ENCODE results near the gene CGREF1. TPM values are rescaled to one million over a fixed set of nuclear protein-coding genes. Genes with fewer than 3 reads are reported as not detected.

Gene CGREF1
- total and polyA plus RNA-seq, 3 donors from 2014 or later: 6.6 to 11.1 (median 7.4) TPM

DNA sequence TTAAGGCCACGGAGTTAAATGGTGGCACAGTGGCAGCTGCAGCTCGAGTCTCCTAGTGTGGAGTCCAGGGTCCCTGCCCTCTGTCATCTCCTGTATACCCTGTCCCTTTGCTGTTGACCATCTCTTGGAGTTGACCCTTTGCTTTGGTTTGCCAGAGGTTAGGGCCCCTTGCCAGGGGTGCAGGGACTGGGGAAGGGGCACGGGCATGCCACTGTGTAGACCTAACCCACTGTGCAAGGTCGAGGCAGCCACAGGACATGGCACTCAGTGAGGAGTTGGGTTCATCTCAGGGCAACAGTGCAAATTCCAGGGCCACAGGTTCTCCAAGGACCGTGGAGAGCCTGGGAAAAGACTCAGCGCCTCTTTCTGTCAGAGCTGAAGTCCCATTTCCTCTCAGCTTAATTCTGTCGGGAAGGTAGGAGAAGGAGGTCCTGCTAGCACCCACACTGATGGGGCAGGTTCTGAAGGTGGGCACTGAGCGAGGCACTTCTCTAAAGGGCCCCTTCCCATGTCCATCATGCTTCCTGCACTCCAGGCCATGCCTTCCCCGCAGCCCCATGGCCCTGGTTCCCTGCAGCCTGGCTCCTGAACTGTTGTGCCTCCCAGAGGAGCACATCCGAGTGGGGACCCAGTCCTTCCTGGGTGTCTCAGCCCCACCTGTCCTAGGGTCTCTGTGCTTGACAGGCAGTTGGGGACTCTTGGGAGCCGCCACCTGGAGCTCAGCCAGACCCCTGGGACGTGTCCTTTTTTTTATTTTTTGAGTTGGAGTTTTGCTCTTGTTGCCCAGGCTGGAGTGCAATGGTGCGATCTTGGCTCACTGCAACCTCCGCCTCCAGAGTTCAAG lies 29.6 kb downstream of the CGREF1 start:
- Histone ChIP-seq H3K27ac (no peak overlapping the region), H3K9me3 (no peaks in the 10 kb centered on the region), H3K36me3 (ENCODE audit: low read depth, missing control alignments) (no peaks in the 10 kb centered on the region), H3K27me3 (no peaks in the 10 kb centered on the region), H3K4me1 (peaks cover 13% of the 10 kb centered on the region), H3K4me3 (no peak overlapping the region)
- TF ChIP-seq, protein P1, sequence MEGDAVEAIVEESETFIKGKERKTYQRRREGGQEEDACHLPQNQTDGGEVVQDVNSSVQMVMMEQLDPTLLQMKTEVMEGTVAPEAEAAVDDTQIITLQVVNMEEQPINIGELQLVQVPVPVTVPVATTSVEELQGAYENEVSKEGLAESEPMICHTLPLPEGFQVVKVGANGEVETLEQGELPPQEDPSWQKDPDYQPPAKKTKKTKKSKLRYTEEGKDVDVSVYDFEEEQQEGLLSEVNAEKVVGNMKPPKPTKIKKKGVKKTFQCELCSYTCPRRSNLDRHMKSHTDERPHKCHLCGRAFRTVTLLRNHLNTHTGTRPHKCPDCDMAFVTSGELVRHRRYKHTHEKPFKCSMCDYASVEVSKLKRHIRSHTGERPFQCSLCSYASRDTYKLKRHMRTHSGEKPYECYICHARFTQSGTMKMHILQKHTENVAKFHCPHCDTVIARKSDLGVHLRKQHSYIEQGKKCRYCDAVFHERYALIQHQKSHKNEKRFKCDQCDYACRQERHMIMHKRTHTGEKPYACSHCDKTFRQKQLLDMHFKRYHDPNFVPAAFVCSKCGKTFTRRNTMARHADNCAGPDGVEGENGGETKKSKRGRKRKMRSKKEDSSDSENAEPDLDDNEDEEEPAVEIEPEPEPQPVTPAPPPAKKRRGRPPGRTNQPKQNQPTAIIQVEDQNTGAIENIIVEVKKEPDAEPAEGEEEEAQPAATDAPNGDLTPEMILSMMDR (IDR thresholded peaks at IDR 0.05): no peak
- no peak for TF ChIP-seq POLR2A (IDR thresholded peaks at IDR 0.05)
- whole genome bisulfite sequencing, 2 donors: 88 to 93% methylated on average over 14 of the region's 14 CpGs
- no peak for DNase-seq
- intact Hi-C loops (cut with DNase I; ENCODE audit: low total_unique reads): loop anchor here (5.0 to 10.0 kb wide), 2 partner anchors 125 to 127 kb away; partner anchors contain the start of genes ATRAID, CAD and SLC5A6

DNA sequence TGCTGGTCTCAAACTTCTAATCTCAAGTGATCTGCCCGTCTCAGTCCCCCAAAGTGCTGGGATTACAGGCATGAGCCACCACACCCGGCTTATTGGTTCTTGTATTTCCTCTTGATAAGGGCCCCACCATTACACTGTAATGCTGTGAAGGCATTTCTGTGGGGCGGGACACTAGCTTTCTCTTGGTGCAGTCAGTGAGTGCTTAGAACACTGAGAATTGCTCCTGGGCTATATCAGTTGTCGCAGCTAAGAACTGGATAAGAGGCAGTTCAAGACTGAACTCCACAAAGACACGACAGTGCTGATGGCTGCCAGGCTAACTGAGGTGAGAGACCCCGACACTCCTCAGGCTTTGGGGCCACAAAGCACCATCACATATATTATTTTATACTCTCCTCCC lies 30.3 kb downstream of the CGREF1 start:
- Histone ChIP-seq H3K4me1 (peaks cover 13% of the 10 kb centered on the region), H3K27me3 (no peaks in the 10 kb centered on the region), H3K36me3 (ENCODE audit: low read depth, missing control alignments) (no peaks in the 10 kb centered on the region), H3K4me3 (no peak overlapping the region), H3K27ac (no peak overlapping the region), H3K9me3 (no peaks in the 10 kb centered on the region)
- DNase-seq: no peak
- TF ChIP-seq, protein P1 (IDR thresholded peaks at IDR 0.05): no peak
- no peak for TF ChIP-seq POLR2A (IDR thresholded peaks at IDR 0.05)
- intact Hi-C loops (cut with DNase I; ENCODE audit: low total_unique reads): loop anchor here (5.0 to 10.0 kb wide), 2 partner anchors 126 kb away; partner anchors contain the start of genes ATRAID, CAD and SLC5A6
- 85 to 87% methylated on average over 6 of the region's 6 CpGs for WGBS, 2 donors

DNA sequence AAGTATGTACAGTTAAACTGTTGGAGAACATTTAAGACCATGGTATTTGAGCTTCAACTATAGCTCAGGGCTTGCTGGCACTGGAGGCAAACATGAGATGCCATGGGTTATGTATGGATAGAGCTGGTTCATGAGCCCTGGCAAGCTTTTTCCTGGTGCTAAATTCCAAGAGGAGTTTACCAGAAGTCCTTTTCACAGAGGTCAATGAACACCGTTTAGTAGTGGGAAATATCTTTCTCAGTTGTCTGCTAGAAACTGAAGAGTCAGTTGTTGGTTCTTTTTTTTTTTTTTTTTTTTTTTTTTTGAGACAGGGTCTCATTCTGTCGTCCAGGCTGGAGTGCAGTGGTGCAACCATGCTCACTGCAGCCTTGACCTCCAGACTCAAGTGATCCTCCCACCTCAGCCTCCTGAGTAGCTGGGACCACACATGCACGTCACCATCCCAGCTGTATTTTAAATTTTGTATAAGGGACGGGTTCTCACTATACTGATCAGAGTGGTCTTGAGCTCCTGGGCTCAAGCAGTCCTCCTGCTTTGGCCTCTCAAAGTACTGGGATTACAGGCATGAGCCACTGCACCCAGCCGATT lies 31.0 kb downstream of the CGREF1 start:
- H3K27ac ChIP-seq: no peak overlapping the region
- TF ChIP-seq, protein P1 (IDR thresholded peaks at IDR 0.05): no peak
- no peak for TF ChIP-seq POLR2A (IDR thresholded peaks at IDR 0.05)
- WGBS, 2 donors: 71 to 75% methylated on average over 5 of the region's 5 CpGs
- no peak for DNase-seq
- no peaks in the 10 kb centered on the region for H3K27me3 ChIP-seq
- no peaks in the 10 kb centered on the region for H3K36me3 ChIP-seq (ENCODE audit: low read depth, missing control alignments)
- peaks cover 10% of the 10 kb centered on the region for H3K4me1 ChIP-seq
- no peak overlapping the region for H3K4me3 ChIP-seq
- intact Hi-C loops (cut with DNase I; ENCODE audit: low total_unique reads): loop anchor here (5.0 to 10.0 kb wide), 2 partner anchors 126 to 127 kb away; partner anchors contain the start of genes ATRAID, CAD and SLC5A6
- H3K9me3 ChIP-seq: no peaks in the 10 kb centered on the region

DNA sequence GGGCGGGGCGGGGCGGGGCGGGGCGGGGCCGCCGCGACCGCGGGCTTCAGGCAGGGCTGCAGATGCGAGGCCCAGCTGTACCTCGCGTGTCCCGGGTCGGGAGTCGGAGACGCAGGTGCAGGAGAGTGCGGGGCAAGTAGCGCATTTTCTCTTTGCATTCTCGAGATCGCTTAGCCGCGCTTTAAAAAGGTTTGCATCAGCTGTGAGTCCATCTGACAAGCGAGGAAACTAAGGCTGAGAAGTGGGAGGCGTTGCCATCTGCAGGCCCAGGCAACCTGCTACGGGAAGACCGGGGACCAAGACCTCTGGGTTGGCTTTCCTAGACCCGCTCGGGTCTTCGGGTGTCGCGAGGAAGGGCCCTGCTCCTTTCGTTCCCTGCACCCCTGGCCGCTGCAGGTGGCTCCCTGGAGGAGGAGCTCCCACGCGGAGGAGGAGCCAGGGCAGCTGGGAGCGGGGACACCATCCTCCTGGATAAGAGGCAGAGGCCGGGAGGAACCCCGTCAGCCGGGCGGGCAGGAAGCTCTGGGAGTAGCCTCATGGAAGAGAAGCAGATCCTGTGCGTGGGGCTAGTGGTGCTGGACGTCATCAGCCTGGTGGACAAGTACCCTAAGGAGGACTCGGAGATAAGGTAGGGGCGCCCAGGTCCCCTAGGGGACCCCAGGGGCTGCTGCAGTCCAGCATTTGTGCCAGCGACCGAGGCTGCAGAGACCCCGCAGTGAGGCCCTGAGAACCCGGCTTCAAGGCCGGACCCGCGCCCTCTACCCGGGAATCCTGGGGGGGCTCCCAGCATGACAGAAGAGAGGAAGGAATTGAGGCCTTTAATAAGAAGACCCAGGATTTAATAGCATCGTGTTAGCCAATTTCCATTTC lies 32.0 kb downstream of the CGREF1 start, which contains the start of gene KHK:
KHK (plus strand) TSS at position 49 of the 870 bp plus-strand sequence; CDS start at position 537, 488 bp downstream.
- DNase-seq: no peak
- Histone ChIP-seq H3K9me3 (no peaks in the 10 kb centered on the region), H3K4me1 (peaks cover under 1% of the 10 kb centered on the region), H3K36me3 (ENCODE audit: low read depth, missing control alignments) (no peaks in the 10 kb centered on the region), H3K27ac (peak within 1 kb of the TSS; percentile 65 to 95), H3K27me3 (no peaks in the 10 kb centered on the region), H3K4me3 (peak within 1 kb of the TSS; percentile 72 to 74)
- intact Hi-C loops (cut with DNase I; ENCODE audit: low total_unique reads): loop anchor here (5.0 to 10.0 kb wide), 2 partner anchors 125 to 128 kb away; partner anchors contain the start of genes ATRAID, CAD and SLC5A6
- TF ChIP-seq POLR2A (IDR thresholded peaks at IDR 0.05): no peak
- TF ChIP-seq, protein P1 (IDR thresholded peaks at IDR 0.05): no peak
- WGBS, 2 donors: 13 to 20% methylated on average over 10 to 47 of the region's 54 CpGs
